Sigmoid colon (tissue), 4 donors: Measurements from ENCODE around the gene ACMSD.

ENCODE experiments used
- EP300 ChIP-seq, 4 donors: sonication (generic); formaldehyde crosslinking; IDR thresholded peaks; one replicate each; pipeline ENCODE4 v1.6.1; 2017; ENCODE audit warnings: antibody characterized with exemption in 4 of 4
- POLR2A ChIP-seq, 2 donors: fragments of 450-650 bp; IDR thresholded peaks; one replicate each; pipeline ENCODE4 v1.6.1; 2016; ENCODE audit warnings: antibody characterized with exemption in 2 of 2, mild to moderate bottlenecking in 2 of 2, moderate library complexity in 2 of 2
- POLR2AphosphoS5 ChIP-seq, 4 donors: sonication (generic); formaldehyde crosslinking; IDR thresholded peaks; one replicate each; pipeline ENCODE4 v1.6.1; 2017; ENCODE audit warnings: antibody characterized with exemption in 4 of 4
- TF ChIP-seq, protein P1 (sequence below), 4 experiments: fragments of 450-650 bp in 3 of 4; fragments of 200-600 bp in 1 of 4; IDR thresholded peaks; one replicate each; pipeline ENCODE4 v1.5.1; 2016 to 2019; ENCODE audit warnings: antibody characterized with exemption in 4 of 4, mild to moderate bottlenecking in 3 of 4, moderate library complexity in 2 of 4

DNA sequence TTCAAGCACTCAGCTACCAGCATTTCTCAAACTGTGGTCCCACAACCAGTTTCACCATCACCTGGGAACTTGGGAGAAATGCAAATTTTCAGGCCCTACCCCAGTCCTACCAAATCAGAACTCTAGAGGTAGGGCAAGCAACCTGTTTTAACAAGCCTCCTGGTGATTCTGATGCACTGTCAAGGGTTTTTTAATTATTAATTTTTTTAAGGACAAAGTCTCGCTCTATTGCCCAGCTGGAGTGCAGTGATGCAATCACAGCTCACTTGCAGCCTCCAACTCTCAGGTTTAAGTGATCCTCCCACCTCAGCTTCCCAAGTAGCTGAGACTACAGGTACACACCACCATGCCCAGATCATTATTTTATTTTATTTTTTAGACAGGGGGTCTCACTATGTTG lies 7.8 kb downstream of the ACMSD start:
- TF ChIP-seq EP300 (IDR thresholded peaks at IDR 0.05) (no peak), POLR2AphosphoS5 (IDR thresholded peaks at IDR 0.05) (no peak), POLR2A (IDR thresholded peaks at IDR 0.05) (no peak)
- TF ChIP-seq, protein P1, sequence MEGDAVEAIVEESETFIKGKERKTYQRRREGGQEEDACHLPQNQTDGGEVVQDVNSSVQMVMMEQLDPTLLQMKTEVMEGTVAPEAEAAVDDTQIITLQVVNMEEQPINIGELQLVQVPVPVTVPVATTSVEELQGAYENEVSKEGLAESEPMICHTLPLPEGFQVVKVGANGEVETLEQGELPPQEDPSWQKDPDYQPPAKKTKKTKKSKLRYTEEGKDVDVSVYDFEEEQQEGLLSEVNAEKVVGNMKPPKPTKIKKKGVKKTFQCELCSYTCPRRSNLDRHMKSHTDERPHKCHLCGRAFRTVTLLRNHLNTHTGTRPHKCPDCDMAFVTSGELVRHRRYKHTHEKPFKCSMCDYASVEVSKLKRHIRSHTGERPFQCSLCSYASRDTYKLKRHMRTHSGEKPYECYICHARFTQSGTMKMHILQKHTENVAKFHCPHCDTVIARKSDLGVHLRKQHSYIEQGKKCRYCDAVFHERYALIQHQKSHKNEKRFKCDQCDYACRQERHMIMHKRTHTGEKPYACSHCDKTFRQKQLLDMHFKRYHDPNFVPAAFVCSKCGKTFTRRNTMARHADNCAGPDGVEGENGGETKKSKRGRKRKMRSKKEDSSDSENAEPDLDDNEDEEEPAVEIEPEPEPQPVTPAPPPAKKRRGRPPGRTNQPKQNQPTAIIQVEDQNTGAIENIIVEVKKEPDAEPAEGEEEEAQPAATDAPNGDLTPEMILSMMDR (IDR thresholded peaks at IDR 0.05), result no peak
